ENCODE results near the gene KRT40. TPM values are rescaled to one million over a fixed set of nuclear protein-coding genes. Genes with fewer than 3 reads are reported as not detected.
A peak's percentile ranks its signal among the peaks of the same experiment; 100 is the strongest.

The KRT40 gene
- total and polyA plus RNA-seq, 3 donors from 2014 or later = 0.16 to 0.45 TPM; not detected in 1

DNA sequence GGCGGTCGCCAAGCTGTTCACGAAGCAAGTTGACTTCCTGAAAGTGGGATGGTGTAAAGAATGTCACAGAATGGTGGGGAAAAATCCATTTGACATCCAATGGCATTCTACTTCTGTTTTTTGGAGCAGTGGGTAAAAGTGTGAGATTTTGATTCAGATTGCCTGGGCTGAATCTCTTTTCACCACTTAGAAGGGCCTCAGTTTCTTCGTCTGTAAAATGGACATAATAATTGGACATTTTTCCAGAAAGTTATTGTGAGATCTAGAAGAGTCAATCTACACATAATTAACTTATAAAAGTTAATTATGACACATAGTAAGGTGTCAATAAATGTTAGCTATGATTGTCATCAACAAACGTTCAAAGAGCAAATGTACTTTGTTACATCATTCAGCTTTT lies 3.0 kb downstream of the KRT40 start:
- H3K27ac ChIP-seq = peak overlapping the region; percentile 35 to 60
- TF ChIP-seq POLR2A (IDR thresholded peaks at IDR 0.05) = no peak
- TF ChIP-seq, protein P1, sequence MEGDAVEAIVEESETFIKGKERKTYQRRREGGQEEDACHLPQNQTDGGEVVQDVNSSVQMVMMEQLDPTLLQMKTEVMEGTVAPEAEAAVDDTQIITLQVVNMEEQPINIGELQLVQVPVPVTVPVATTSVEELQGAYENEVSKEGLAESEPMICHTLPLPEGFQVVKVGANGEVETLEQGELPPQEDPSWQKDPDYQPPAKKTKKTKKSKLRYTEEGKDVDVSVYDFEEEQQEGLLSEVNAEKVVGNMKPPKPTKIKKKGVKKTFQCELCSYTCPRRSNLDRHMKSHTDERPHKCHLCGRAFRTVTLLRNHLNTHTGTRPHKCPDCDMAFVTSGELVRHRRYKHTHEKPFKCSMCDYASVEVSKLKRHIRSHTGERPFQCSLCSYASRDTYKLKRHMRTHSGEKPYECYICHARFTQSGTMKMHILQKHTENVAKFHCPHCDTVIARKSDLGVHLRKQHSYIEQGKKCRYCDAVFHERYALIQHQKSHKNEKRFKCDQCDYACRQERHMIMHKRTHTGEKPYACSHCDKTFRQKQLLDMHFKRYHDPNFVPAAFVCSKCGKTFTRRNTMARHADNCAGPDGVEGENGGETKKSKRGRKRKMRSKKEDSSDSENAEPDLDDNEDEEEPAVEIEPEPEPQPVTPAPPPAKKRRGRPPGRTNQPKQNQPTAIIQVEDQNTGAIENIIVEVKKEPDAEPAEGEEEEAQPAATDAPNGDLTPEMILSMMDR (IDR thresholded peaks at IDR 0.05) = no peak
- no peak for DNase-seq
- H3K4me1 ChIP-seq = peaks cover 13% of the 10 kb centered on the region
- no peaks in the 10 kb centered on the region for H3K36me3 ChIP-seq (ENCODE audit: low read depth, missing control alignments)
- no peaks in the 10 kb centered on the region for H3K27me3 ChIP-seq
- H3K4me3 ChIP-seq = no peak overlapping the region
- H3K9me3 ChIP-seq = no peaks in the 10 kb centered on the region
- 43 to 62% methylated on average over 5 of the region's 5 CpGs for WGBS, 2 donors
- intact Hi-C loops (cut with DNase I; ENCODE audit: low total_unique reads) = no loop called here

DNA sequence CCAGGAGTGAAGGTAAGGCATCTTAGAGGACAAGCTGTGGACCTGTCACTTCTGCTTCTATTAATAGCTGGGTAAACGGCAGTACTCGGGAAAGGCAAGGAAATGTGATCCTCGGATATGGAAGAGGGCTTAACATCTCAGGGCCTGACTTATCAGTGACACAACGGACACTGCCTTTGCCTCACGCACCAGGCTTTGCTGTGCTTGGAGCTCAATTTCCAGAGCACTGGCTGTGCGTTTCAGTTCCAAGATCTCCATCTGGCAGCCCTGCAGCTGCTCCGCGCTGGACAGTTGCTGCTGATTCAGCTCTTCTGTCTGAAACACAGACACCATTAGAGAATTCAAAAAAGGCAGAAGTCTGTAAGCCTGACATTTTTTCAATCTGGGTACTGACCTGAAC lies 3.5 kb downstream of the KRT40 start:
- TF ChIP-seq, protein P1 (IDR thresholded peaks at IDR 0.05) = no peak
- no peak for TF ChIP-seq POLR2A (IDR thresholded peaks at IDR 0.05)
- Histone ChIP-seq H3K27ac (peak overlapping the region; percentile 35 to 60), H3K9me3 (no peaks in the 10 kb centered on the region), H3K4me1 (peaks cover 13% of the 10 kb centered on the region), H3K36me3 (ENCODE audit: low read depth, missing control alignments) (no peaks in the 10 kb centered on the region), H3K27me3 (no peaks in the 10 kb centered on the region), H3K4me3 (no peak overlapping the region)
- DNase-seq = peak; percentile 54
- 30 to 45% methylated on average over 8 of the region's 8 CpGs for WGBS, 2 donors
- intact Hi-C loops (cut with DNase I; ENCODE audit: low total_unique reads) = no loop called here

DNA sequence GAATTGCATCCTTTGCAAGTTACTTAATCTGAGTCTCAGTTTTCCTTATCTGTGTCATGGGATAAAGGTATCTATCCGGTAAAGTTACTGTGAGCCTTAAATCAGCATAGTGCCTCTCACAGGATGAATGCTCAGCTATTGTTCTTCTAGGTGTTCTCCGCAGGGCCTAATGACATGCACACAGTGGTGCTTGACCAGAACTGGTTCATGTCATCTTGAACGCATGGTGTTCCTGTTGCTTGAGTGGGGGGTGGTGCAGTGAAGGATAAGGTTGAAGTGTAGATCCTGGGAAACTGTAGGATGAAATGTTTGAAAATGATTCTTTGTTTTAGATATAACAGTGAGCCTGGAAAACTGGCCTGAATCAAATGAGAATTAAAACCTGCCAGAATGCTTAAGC lies 4.0 kb downstream of the KRT40 start:
- no peak for DNase-seq

DNA sequence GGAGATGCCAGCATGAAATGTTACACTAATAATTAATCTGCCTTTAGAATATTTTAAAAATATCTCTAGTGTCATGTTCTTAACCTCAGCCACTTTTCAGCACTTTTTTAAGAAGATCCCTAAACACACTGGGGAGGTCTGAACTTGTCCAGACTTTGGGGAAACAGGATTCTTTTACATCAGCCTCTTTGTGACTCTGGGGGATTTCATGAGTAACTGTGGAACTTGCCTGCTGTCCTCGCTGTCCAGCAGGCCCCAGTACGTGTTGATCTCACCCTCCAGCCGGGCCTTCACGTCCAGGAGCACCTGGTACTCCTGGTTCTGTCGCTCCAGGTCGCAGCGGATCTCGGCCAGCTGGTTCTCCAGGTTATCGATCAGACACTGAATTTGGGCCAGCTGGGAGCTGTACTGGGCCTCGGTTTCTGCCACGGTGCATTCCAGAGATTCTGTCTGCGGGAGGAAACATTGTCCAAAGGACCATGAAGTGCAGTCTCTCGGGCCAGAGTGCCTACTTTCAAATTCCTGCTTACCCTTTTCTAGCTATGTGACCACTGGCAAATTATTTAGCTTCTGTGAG lies 5.5 kb downstream of the KRT40 start:
- Histone ChIP-seq H3K4me1 (peaks cover 13% of the 10 kb centered on the region), H3K36me3 (ENCODE audit: low read depth, missing control alignments) (no peaks in the 10 kb centered on the region), H3K27me3 (no peaks in the 10 kb centered on the region), H3K27ac (peak overlapping the region; percentile 60 to 64), H3K9me3 (no peaks in the 10 kb centered on the region), H3K4me3 (no peak overlapping the region)
- 61 to 64% methylated on average over 13 of the region's 13 CpGs for whole genome bisulfite sequencing, 2 donors
- DNase-seq = peak; percentile 27
- no peak for TF ChIP-seq POLR2A (IDR thresholded peaks at IDR 0.05)
- TF ChIP-seq, protein P1 (IDR thresholded peaks at IDR 0.05) = no peak
- intact Hi-C loops (cut with DNase I; ENCODE audit: low total_unique reads) = no loop called here

More for the DNA sequence above, 4.0 kb downstream of the KRT40 start:
- Histone ChIP-seq H3K4me3 (no peak overlapping the region), H3K27me3 (no peaks in the 10 kb centered on the region), H3K4me1 (peaks cover 13% of the 10 kb centered on the region), H3K9me3 (no peaks in the 10 kb centered on the region), H3K27ac (peak overlapping the region; percentile 35 to 60), H3K36me3 (ENCODE audit: low read depth, missing control alignments) (no peaks in the 10 kb centered on the region)
- 77% methylated on average over 3 of the region's 3 CpGs for WGBS, 2 donors
- intact Hi-C loops (cut with DNase I; ENCODE audit: low total_unique reads) = no loop called here
- TF ChIP-seq, protein P1 (IDR thresholded peaks at IDR 0.05) = no peak
- TF ChIP-seq POLR2A (IDR thresholded peaks at IDR 0.05) = no peak

DNA sequence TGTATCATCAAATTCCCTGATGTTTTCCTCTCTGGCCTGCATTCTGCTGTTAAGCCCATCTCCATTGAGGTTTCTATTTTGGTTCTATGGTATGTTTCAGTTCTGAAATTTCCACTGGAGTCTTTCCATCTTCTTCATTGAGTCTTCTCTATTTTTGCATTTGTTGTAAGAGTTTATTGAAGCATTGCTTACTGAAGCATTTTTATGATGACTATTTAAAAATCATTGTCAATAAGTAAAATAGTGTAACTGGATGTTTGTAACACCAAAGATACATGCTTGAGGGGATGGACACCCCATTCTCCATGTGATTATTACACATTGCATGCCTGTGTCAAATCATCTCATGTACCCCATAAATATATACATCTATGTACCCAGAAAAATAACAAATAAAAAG lies 8.6 kb downstream of the KRT40 start:
- TF ChIP-seq, protein P1 (IDR thresholded peaks at IDR 0.05) = no peak
- no peak for TF ChIP-seq POLR2A (IDR thresholded peaks at IDR 0.05)

More for the DNA sequence above, 8.6 kb downstream of the KRT40 start:
- H3K4me3 ChIP-seq = no peak overlapping the region
- intact Hi-C loops (cut with DNase I; ENCODE audit: low total_unique reads) = no loop called here
- H3K4me1 ChIP-seq = peaks cover 12% of the 10 kb centered on the region
- no peak for DNase-seq
- no peaks in the 10 kb centered on the region for H3K9me3 ChIP-seq
- H3K27ac ChIP-seq = no peak overlapping the region
- H3K36me3 ChIP-seq (ENCODE audit: low read depth, missing control alignments) = no peaks in the 10 kb centered on the region
- H3K27me3 ChIP-seq = no peaks in the 10 kb centered on the region
